Transverse colon (tissue), 3 donors: ENCODE data around the gene SETX.
"Not testable (repeated sequence)": the region's sequence is repeated elsewhere in the genome, so short reads cannot be mapped to it uniquely, and the experiment has no call there.

Experiments used
- CTCF ChIP-seq, 5 experiments: fragments of 200-600 bp in 3 of 5; fragments of 450-650 bp in 2 of 5; sonication (generic) in 3 of 5; IDR thresholded peaks; 1 replicate in 2 of 5; 2 replicates in 3 of 5; pipeline ENCODE4 v1.5.1; 2016 to 2017; ENCODE audit warnings: antibody characterized with exemption in 5 of 5, inconsistent platforms in 3 of 5, mild to moderate bottlenecking in 2 of 5, moderate library complexity in 1 of 5
- POLR2A ChIP-seq: fragments of 450-650 bp; IDR thresholded peaks from one replicate; pipeline ENCODE4 v1.6.1; 2016; ENCODE audit warnings: antibody characterized with exemption, mild to moderate bottlenecking, moderate library complexity

DNA sequence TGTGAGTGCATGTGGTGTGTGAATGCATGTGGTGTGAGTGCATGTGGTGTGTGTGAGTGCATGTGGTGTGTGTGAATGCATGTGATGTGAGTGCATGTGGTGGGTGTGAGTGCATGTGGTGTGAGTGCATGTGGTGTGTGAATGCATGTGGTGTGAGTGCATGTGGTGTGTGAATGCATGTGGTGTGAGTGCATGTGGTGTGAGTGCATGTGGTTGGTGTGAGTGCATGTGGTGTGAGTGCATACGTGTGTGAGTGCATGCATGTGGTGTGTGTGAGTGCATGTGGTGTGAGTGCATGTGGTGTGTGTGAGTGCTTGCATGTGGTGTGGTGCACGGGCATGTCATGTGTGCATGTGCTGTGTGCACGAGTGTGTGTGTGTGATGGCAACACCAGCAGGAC is 23.6 kb upstream of the SETX start:
- not testable (repeated sequence) for TF ChIP-seq POLR2A; CTCF (IDR thresholded peaks at IDR 0.05)
